ENCODE measurements around the gene CIAO2A.
"Not testable (repeated sequence)": the region's sequence is repeated elsewhere in the genome, so short reads cannot be mapped to it uniquely, and the experiment has no call there.

GRCh38 chr15:64053674-64054073 lies 40.0 kb downstream of the CIAO2A start:
- not testable (repeated sequence) for TF ChIP-seq TAF1 (conservative IDR thresholded peaks at IDR 0.05); CTCF (IDR thresholded peaks at IDR 0.05; ENCODE audit: low read depth, low read length, missing input control); RAD21 (IDR thresholded peaks at IDR 0.05); MAX (IDR thresholded peaks at IDR 0.05); GABPA (IDR thresholded peaks at IDR 0.05 in 1 of 2, conservative IDR thresholded peaks at IDR 0.05 in 1 of 2); FOXA1 (IDR thresholded peaks at IDR 0.05); YY1 (IDR thresholded peaks at IDR 0.05); ZBTB33 (IDR thresholded peaks at IDR 0.05); SP1 (IDR thresholded peaks at IDR 0.05); RXRA (IDR thresholded peaks at IDR 0.05); REST (IDR thresholded peaks at IDR 0.05); JUND (IDR thresholded peaks at IDR 0.05); NR2F2 (IDR thresholded peaks at IDR 0.05)
- TF ChIP-seq, protein P1, sequence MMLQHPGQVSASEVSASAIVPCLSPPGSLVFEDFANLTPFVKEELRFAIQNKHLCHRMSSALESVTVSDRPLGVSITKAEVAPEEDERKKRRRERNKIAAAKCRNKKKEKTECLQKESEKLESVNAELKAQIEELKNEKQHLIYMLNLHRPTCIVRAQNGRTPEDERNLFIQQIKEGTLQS (IDR thresholded peaks at IDR 0.05): not testable (repeated sequence)

Data from liver (tissue), 3 donors.